Embryonic facial prominence (tissue), 1 donor: Measurements from ENCODE around the gene SLC23A1.
"Not testable (repeated sequence)": the region's sequence is repeated elsewhere in the genome, so short reads cannot be mapped to it uniquely, and the experiment has no call there.

Experiments
- DNase-seq: peaks from one replicate; pipeline ENCODE4 v3.0.0-alpha.2; 2016; ENCODE audit errors: extremely low spot score

Gene SLC23A1

DNA sequence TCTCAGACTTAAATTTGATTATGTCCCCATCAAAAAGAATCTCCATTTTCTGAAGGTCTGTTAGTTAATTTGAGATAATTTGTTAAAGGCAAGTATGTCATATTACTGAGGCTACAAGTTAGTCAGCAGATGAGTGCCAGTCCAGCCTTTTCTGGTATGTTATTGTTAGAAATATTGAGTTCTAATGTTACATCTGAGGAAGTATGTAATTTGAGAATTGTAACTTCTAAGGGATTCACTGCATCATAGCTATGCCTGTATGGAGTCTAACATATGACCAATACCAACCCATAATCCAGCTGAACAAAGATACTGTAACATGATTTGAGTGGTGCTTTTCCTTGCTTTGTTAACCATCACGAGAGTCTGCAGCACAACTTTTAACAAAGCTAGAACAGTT is 13.9 kb downstream of the SLC23A1 start:
- DNase-seq, result no peak

DNA sequence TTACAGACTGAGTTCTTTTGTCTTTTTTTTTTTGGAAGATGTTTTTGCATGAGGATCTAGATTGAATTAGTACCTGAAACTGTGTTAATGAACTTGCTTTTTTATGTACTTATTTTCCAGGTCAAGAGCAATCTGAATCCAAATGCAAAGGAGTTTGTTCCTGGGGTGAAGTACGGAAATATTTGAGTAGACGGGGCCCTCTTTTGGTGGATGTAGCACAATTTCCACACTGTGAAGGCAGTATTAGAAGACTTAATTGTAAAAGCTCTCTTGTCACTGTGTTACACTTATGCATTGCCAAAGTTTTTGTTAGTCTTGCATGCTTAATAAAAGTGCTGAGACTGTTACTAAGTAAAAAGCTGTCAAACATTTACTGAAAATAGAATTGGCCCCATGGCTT is 14.5 kb downstream of the SLC23A1 start:
- DNase-seq, result no peak

DNA sequence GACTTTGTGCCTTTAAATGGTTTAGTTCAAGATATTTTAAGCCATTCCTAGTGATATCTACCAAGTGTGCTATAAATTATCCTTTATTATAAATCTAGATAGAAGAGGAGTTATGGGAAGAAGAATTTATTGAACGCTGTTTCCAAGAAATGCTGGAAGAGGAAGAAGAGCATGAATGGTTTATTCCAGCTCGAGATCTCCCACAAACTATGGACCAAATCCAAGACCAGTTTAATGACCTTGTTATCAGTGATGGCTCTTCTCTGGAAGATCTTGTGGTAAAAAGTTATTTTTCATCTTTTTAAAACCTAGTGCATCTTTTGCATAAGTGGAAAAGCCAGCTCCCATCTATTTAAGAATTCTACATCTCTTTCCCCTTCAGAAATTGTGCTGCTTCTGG is 18.6 kb downstream of the SLC23A1 start:
- DNase-seq, result no peak

DNA sequence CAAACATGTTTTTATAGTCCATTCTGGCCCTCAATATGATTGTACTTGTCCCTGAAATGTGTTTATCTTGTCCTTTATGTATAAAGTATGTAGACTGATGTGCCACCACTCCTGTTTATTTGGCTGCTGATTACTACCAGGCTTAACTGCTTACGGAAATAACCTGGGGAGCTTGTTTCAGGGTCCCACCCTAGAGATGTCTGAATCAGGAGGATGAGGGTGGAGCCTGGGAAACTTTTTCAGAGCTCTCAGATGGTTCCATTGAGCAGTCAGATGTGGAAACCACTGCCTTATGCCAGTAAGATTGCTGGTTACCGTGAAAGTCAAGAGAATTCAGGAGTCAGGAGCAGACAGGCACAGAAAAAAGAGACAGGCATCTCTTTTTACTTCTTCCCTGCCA is 19.2 kb downstream of the SLC23A1 start:
- DNase-seq, result no peak

DNA sequence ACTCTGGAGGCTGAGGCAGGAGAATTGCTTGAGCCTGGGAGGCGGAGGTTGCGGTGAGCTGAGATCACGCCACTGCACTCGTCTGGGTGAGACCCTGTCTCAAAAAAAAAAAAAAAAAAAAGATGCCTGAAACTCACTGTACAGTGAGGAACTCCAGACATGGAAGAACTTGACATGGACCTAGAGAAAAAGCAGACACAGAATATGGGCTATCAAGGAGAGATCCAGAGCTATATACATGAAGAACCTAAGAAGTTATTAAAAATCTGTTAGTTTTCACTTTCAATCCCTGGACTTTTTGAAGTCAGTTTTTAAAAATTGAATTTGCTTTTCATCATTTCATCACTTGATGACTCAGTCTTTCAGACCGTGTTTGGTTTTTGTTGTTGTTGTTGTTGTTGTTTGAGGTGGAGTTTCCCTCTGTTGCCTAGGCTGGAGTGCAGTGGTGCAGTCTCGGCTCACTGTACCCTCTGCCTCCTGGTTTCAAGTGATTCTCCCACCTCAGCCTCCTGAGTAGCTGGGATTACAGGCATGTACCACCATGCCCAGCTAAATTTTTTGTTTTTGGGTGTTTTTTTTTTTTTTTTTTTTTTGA is 21.2 kb downstream of the SLC23A1 start:
- no peak for DNase-seq

DNA sequence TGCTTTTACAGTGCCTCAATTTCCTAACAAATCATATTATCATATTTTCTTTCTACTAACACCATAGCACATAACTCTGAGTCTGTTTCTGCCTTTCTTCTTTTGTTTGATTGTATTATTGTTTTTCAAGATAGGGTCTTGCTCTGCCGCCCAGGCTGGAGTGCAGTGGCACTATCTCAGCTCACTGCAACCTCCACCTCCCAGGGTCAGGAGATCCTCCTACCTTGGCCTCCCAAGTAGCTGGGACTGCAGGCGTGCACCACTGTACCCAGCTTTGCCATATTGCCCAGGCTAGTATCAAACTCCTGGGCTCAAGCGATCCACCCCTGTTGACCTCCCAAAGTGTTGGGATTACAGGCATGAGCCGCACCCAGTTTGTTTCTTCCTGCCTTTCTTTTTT is 22.7 kb downstream of the SLC23A1 start:
- no peak for DNase-seq

DNA sequence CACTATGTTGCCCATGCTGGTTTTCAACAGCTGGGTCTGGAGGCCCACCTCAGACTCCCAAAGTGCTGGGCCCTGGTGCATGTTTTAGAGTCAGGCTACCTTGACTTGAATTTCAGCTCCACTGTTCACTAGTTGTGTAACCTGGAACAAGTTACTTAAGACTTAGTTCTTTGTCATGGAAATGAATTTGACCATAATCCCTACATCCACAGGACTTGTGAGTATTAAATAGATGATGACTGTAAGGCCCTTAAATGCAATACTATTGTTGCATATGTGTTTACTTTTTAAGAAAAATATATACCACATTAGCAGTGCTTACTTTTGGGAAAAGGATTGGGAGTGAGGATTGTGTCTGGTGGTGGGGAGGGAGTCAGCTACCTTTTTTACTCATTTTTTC is 25.0 kb downstream of the SLC23A1 start:
- no peak for DNase-seq

DNA sequence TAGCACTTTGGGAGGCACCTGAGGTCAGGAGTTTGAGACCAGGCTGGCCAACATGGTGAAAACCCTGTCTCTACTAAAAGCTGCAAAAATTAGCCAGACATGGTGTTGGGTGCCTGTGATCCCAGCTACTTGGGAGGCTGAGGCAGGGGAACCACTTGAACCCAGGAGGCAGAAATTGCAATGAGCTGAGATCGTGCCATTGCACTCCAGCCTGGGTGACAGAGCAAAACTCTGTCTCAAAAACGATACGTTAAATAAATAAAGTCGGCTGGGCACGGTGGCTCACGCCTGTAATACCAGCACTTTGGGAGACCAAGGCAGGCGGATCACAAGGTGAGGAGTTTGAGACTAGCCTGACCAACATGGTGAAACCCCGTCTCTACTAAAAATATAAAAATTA is 27.2 kb downstream of the SLC23A1 start:
- DNase-seq, result not testable (repeated sequence)

DNA sequence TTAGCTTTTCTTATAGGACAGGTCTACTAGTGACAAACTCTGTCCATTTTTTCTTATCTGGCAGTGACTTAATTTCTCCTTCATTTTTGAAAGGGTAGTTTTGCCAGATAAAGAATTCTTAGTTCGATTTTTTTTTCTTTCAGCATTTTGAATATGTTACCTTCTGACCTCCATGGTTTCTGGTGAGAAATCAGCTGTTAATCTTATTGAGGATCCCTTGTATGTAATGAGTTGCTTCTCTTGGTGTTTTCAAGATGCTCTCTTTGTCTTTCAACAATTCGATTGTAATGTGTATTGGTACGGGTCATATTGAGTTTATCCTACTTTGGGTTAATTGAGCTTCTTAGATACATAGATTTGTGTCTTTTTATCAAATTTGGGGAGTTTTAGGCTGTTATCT is 28.9 kb downstream of the SLC23A1 start:
- no peak for DNase-seq

DNA sequence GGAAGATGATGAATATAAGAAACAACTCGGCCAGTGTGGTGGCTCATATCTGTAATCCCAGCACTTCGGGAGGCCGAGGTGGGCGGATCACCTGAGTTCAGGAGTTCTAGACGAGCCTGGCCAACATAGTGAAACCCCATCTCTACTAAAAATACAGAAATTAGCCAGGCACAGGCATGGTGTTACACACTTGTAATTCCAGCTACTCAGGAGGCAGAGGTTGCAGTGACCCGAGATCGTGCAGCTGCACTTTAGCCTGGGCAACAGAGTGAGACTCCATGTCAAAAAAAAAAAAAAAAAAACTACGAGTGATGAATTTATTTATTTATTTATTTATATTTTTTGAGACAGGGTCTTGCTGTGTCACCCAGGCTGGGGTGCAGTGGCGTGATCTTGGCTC is 35.2 kb downstream of the SLC23A1 start:
- not testable (repeated sequence) for DNase-seq

DNA sequence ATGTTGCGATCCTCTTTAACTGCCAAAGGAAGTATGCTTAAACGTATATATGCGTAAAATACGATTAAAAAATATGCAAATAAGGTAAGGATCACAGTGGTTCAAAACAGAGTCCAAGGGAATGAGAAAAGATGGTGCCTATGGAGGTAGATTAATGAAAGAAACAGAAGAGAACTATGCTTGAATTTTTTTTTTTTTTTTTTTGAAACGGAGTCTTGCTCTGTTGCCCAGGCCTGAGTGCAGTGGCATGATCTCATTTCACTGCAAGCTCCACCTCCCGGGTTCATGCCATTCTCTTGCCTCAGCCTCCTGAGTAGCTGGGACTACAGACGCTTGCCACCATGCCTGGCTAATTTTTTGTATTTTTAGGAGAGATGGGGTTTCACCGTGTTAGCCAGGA is 37.7 kb downstream of the SLC23A1 start:
- not testable (repeated sequence) for DNase-seq

DNA sequence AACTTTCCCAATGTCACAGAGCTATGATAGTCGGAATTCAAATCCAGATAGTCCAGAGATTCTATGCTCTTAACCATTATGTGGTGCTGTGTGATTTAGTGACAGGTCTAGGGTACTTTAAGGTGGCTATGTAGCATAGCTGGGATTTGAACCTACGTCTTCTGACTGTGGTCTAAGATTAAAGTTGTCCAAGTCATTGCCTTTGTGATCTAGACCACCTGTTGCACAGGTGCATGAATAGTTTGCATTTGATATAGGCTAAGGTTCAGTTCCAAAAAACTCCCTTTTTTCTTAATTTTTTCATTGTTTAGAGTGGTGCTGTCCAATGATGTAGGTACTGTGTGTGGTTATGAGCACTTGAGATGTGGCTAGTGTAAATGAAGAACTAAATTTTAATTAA is 38.9 kb downstream of the SLC23A1 start:
- DNase-seq, result no peak

DNA sequence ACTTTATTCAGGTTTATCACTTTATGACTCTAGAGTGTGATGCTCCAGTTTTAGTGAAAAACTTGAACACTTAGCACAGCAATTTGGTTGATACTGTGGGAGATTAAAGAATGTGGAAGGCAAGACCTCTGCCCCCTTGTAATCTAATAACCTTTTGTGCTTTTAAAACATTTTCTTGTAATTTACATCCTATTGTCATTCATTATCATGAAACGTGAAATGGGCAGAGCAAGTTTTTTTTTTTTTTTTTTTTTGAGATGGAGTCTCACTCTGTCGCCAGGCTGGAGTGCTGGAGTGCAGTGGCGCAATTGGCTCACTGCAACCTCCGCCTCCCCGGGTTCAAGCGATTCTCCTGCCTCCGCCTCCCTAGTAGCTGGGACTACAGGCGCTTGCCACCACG is 39.6 kb downstream of the SLC23A1 start:
- no peak for DNase-seq

DNA sequence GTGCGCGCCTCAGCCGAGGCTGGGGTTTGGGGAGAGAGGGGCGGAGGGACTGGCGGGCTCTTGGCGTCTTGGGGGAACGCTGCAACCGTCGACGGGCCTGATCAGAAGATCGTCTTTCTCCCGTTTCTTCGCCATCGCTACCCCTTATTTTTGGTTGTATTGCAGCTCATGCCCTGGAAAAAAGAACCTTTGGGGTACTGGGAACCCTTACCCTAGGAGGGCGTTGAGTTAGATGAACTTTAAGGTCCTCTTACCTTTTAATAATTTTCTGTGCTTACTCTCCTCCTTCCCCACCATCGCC is 40.7 kb downstream of the SLC23A1 start:
- no peak for DNase-seq

DNA sequence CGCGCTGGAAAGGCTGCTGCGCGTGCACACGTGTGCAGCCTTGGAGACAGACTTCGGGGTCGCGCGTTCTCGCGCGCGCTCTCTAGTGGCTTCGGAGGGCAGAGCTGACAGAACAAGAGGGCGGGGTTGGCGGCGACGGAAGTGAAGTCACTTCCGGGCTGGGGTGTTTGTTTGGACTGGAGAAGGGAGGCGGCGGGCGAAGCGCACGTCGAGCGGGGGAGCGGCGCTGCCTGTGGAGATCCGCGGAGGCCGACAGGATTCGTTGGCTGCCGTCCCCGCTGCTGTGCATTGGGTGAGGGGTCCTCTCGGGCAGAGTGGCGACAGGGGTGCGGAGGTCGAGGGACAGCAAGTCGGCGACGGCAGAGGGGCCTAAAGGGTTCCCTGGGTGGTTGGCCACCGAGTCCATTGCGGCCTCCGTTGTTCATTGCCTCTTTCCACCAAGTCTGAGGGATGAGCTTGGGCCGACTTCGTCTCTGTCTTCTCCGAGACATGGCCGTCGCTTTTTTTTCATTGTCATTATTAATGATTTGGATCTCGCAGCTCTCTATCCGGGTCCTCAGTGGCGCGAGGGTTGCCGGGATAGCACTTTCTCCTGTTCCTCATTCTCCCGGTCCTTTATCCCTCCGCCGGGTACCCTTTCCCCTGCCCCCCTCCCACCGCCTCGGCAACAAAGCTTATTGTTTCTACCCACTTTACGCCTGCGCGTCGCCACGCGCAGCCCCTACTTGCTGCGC is 41.2 kb downstream of the SLC23A1 start, which contains the start of gene PAIP2:
TSS of gene PAIP2 (plus strand) at position 166 of the 734 bp plus-strand sequence. CDS start 21,931 bp downstream, outside the sequence.
- DNase-seq, result peak; percentile 98

DNA sequence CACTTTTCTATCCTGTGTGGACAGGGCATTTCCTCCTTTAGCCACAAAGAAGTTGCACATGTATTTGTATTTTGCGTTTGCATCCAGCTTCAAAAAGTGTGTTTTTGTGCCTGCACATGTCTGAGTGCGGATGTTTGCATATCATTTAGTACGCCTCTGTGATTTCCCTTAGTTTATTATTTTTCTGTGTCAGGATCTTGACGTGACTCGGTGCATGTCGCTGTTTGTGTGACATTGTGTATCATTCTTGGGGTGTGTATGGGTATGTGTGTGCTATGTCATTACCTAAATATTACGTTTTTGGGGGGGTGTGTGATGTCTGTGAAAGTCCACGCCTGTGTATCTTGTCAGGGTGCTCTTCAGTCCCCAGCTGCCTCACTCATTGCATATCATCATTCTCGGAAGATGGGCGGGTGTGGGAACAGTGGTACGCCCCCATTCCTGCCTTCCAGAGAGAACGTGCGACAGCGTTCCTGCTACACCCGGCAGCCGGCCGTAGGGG is 41.9 kb downstream of the SLC23A1 start:
- no peak for DNase-seq

DNA sequence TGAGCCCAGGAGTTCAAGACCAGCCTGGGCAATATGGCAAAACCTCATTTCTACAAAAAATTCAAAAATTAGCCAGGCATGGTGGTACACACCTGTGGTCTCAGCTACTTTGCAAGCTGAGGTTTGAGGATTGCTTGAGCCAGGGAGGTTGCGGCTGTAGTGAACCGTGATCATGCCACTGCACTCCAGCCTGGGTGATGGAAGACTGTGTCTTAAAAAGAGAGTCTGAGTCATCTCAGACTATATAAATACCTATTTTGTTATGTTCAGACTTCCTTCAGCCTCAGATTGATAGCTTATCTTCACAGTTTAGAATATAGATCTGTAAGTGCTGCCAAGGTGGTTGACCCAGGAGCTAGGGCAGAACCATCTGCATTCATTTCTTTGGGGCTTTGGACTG is 43.0 kb downstream of the SLC23A1 start:
- no peak for DNase-seq

DNA sequence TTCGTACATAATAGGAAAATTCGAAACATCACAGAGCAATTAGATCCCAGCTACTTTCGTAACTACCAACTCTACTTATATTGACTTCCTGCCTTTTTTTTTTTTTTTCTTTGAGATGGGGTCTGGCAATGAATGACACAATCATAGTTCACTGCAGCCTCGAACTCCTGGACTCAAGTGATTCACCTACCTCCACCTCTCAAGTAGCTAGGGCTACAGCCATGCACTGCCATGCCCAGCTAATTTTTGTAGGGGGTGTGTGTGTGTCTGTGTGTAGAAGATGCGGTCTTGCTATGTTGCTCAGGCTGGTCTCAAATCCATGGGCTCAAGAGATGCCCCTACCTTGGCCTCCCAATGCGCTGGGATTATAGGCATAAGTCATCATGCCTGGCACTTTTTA is 47.3 kb downstream of the SLC23A1 start:
- no peak for DNase-seq
